HG03060 (cell line): Measurements from ENCODE around the gene EHD1.
"Not testable (repeated sequence)": the region's sequence is repeated elsewhere in the genome, so short reads cannot be mapped to it uniquely, and the experiment has no call there.

Source experiments
- ATAC-seq: cut with Tn5 transposase; IDR thresholded peaks from one replicate; pipeline ENCODE4 v1.9.1; 2021; ENCODE audit warnings: low read depth, moderate number of reproducible peaks; ENCODE audit not compliant: unreplicated experiment

Gene EHD1

DNA sequence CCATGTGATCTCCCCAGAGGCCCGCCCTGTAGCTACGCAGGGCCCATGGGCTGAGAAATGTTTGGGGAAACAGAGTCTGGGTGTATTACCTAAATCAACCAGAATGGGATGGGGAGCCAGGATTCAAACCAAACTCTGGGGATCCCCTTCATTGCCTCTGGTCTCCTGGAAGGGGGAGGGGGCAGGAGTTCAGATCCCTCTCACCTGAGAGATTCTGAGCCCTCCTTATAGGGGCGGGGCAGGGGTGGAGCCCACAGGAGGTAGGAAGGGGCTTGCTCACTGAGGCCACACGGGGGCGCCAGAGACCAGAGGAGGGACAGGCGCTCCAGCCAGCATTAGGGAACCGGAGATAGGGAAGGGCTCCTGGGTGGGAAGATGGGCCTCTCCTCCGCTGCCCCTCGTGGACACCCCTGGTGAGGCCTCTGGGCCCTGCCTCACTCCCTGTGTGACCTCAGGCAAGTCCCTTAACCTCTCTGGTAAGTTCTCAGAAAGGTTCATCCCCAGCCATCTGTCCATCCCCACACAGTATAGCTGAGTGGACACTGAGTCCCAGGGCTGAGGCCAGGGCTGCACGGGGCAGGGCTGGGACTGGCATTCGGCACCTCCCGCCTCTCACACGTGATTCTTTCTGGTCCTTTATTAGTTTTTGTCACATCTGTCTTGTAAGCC is 31.3 kb downstream of the EHD1 start:
- ATAC-seq = no peak

DNA sequence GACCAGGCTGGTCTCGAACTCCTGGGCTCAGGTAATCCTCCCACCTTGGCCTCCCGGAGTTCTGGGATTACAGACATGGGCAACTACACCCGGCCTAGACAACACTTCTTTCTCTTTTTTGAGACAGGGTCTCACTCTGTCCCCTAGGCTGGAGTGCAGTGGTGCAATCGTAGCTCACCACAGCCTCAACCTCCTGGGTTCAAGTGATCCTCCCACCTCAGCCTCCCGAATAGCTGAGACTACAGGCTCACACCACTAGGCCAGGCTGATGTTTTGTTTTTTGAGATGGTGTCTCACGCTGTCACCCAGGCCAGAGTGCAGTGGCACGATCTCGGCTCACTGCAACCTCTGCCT is 32.7 kb downstream of the EHD1 start:
- not testable (repeated sequence) for ATAC-seq

DNA sequence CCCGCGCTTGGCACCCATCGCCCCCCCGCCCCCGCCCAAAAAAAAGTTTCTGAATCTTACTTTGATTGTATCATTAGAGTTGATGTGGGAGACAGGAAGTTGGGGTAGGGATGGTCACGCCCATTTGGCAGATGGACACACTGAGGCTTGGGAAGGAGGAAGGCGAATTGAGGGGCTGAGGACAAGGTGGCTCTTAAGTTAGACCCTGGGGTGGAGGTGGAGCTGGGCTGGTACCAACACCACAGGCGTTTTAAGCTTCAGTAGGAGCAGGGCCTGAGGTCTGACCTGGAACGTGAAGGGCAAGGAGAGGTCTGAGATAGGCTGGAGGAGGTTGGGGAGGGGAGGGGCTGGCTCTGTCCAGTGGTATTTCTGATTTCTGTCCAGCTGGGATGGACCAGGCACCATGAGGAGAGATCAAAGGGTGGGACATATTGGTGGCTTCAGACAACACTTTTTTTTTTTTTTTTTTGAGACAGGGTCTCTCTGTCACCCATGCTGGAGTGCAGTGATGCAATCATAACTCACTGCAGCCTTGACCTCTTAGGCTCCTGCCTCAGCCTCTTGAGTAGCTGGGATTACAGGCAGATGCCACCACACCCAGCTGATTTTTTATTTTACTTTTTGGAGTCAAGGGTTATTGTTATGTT is 33.2 kb downstream of the EHD1 start:
- no peak for ATAC-seq

DNA sequence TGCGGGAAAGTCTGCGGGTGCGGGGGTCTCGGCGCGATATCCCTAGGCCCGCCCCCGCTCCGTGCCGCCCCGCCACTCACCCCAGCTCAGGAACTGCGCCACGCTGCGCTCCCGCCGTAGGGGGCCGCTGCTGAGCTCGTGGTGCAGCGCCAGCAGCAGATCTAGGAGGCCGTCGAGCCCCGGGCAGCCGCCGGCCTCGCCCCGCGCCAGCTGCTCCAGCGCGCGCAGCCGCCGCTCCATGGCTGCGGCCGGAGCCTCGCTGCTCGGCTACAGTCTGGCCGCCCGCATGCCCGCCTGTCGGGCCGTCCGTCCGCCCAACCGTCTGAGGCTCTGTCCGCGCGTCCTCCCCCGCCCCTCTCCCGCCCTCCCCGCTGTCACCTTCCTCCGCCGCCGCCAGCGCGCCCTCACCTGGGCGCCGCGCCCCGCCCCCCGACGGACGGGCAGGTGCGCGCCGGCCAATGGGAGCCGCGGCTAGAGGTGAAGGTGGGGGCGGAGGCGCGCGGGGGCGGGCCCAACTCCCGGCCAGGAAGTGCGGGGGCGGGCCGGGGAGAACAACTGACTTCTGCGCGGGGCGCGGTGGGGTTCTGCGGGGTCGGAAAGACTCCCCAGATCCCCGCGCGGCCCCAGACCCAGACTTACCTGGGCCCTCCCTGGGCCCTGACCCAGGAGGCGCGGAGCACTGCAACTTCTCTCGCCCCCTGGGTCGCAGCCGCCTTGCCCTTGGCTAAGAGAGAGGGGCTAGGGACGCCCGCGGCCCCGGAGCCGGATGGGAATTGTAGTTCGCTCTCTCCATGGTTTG is 33.9 kb downstream of the EHD1 start, which contains the start of gene CDC42BPG:
CDC42BPG (minus strand) TSS at position 324 of the 799 bp plus-strand sequence; CDS start at position 240, 84 bp downstream.
- ATAC-seq = no peak

DNA sequence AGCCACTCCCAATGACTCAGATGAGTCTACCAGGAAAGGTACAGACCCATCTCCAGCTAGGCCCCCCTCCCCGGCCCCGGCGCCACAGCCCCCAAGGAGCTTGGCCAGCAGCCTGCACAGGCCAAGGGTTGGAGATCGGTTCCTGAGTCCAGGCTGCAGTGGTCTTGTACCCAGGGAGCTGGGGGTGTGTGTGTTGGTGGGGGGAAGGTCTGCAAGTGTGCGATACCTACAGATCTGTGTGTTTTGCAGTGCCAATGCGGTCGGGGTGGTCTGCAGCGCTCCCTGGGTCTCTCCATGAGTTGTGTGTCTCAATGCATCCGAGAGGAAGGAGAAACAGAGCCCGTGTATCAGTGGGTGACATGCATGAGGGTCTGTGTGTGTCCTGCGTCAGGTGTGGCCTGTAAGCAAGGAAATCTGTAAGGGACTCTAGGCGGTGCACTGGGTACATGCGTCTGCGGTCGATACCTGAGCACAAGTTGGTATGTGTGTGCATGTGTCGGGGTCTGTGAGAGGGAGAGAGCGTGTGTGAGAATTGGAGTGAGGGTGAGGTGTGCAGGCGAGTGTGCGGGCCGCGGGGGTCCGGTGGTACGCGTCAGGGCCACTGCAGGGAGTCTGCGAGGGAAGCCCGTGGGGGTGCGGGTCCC is 34.6 kb downstream of the EHD1 start:
- no peak for ATAC-seq

DNA sequence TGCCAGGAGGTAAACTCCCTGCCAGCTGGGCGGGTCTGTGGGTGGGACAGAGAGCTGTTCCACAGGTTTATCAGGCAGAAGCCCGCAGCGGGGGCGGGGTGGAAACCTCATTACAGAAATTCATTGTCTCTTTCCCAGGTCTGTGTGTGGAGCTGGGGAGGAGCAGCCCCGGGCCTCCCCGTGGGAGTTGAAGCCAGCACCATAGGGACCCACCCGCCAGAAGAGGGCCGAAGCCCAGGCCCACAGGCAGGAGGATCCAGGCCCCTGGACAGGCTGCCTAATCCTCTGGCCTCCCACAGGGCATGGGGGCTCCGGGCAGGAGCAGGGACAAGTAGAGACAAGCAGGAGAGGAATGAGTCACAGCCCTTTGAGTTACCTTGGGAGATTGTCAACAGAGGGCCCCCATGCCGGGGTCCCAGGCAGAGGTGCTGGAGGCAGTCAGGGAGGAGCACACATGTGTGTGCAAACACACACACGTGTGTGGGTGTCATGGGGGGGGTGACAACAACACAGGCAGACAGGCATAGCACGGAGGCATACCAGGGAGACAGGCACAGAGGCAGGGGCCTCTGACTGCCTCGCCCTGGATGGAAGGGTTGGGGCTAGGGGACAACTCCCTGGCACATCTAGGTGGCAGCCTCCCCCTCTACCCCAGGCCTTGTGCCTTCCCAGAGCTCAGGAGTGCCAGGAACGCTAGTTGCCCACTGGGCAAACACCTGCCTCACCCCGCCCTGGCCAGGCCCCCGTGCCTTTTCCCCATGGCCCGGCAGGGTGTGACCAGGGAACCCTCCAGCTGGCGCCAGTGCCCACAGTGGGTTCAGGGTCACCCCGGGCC is 35.4 kb downstream of the EHD1 start:
- no peak for ATAC-seq

DNA sequence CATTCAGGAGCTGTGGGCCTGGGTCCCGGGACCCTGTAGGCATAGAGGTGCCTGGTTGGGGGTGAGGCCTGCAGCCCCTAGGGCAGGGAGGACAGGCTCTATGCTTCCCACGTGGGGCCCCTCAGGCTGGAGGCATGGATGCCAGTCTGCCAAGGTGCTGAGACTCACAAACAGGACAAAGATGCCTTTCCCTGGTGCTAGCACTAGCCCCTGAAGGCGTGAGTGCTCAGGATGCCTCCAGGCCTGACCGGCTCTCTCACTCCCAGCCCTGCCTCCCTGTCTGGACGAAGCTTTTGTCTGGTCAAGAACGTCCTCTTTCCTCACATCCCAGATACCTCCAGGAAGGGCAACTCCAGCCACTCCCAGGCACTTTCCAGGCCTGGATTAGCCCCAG is 36.1 kb downstream of the EHD1 start:
- no peak for ATAC-seq

DNA sequence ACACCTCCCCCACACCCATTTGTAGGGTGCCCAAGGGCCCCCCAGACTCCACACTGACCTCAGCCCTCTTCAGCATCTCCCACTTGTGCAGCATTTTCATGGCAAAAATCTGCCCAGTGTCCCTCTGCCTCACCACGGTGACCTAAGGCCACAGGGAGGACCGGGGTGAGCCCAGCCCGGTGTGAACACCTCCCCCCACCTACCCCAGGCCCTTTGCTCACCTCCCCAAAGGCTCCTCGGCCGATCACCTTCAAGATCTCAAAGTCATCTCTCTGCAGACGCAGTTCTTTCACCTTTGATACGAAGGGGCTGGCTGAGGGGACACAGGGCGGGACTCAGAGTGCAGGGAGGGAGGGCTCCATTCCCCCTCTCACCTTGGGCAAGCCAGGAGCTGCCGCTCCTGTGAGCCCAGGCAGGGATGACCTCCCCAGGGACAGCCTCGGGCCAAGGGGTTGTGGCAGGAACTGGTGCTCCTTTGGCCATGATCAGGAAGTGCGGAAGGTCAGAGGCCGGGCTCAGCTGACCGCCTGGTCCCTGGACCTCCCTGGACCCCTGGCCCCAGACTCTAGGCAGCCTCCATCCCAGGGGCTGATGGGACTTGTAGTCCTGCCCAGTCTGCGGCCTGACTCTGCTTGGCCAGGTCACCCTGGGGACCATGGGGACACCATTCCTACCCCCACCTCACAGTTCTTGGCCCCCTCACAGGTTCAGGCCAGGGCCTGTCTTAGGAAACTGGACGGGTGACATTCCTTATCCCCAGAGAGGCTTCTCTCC is 36.6 kb downstream of the EHD1 start:
- no peak for ATAC-seq

DNA sequence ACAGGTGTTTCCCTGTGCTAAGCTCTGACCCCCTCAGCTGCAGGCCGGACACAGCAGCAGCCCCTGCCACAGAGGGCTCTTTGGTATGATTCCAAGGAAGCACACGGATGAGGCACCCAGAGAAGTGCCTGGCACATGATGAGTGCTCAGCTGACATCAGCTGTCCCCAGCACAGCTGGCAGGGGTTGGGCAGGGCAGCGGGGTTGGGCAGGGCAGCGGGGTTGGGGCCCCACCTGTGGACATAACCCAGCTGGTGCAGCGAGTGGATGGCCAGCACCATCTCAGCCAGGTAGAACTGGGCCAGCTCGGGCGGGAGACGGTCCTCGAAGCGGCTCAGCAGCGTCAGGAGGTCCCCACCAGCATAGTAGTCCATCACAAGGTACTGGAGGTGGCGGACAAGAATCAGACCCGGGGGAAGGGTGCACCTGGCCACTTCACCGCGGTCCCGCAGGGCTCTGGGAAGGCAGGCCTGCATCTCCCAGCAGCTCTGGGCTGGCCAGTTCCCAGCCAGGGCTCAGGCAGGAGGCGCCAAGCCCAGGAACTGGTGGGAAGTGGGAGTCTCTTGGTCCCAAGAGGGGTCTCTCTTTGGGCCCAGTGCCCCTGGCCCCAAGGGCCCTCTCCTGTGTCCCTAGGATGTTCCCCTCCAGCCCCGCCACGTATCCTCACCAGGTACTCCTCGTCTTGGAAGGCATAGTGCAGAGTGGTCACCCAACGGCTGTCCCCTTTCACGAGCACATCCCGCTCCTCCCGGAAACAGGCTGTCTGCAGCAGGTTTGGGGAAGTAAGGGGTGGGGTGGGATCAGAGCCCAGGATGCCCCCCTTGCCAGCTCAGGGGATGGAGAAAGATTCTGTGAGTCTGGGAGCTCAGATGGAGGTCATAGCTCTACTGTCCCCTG is 38.3 kb downstream of the EHD1 start:
- no peak for ATAC-seq

DNA sequence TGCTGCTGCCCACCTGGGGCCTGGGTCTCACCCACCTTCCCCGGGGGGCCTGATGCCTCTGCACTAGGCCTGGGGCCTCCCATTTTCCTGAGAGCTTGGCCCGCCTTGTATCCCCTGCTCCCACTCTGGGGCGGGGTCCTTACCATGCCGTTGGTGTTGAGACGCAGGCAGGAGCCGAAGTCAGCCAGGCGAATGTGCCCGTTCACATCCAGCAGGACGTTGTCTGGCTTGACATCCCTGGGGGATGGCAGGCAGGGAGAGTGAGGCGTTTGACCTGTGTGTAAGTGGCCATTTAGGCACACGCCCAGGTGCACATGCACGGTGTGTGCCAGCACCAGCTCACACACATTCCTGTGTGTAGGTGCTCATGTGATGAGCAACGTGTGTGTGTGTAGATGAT is 39.1 kb downstream of the EHD1 start:
- ATAC-seq = no peak

DNA sequence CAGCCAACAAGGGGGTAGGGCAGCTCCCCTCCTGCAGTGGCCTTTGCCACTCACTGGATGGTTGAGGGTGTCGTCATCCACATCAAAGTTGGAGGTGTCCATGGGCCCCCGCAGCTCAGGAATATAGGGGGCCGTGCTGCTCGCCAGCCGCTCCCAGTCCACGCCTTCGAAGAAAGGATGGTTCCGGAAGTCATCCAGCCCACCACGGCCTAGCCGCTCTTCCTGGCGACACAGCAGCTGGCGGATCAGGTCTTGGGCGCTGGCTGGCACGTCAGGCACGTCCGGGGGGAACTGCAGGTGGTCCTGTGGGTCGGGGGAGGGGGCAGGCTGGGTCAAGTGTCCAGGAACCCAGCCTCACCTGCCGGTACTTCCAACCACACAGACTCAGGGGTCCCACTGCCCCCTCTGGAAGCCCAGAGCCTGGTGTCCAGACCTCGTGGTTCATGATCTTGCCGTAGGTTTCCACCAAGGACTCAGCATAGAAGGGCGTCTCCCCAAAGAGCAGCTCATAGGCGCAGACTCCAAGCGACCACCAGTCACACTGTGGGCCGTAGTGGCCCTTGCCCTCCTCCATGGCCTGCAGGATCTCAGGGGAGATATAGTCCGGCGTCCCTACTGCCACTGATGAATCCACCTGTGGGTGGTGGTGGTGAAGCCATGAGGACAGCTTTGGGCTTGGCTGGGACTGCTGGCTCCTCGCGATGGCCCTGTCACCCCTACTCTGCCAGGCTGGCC is 39.7 kb downstream of the EHD1 start:
- no peak for ATAC-seq

DNA sequence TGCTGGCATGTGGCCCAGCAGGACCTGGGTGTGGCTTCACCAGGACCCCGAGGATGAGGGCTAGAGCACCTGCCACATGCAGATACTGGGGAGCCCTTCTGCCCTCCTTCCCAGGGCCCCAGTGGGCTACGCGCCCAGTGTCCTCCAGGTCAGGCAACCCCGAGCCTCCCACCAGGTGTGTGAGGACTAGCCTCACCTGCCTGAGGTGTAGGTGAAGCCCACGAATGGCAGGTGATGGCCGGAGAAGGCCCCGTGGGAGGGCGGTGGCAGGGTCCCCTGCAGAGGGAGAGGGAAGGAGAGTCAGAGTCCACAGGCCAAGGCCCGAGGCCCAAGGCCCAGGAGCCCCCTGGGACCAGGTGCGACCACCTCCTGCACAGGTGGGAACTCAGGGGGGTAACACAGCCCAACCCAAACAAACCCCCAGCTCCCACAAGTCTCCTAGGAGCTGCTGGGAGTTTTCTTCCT is 40.5 kb downstream of the EHD1 start:
- no peak for ATAC-seq

DNA sequence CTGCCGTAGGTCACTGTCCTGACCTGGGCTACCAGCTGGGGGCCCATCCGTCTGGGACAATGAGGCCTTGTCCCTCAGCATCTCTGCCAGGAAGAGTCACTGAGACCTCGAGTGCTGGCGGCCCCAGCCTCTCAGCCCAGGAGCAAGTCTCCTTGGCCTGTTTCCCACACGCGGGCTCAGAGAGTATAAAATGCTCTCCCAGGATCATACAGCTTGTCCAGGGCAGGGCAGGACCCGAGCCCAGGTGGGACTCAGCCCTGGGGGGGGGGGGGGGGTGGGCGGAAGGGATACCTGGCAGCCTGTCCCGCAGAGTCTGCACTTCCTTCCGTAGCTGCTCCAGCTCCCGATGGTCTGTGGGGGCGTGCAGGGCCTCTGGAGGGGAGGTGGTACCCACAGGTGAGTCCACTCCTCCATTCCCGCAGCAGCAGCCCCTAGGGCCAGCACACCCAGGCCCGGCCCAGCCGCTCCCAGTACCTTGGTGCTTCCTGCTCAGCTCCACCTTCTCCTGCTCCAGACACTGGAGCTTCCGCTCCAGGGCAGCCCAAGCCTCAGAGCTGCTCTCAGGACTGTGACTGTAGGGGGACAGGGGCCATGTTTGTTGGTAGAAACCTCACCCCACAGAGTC is 41.9 kb downstream of the EHD1 start:
- no peak for ATAC-seq

DNA sequence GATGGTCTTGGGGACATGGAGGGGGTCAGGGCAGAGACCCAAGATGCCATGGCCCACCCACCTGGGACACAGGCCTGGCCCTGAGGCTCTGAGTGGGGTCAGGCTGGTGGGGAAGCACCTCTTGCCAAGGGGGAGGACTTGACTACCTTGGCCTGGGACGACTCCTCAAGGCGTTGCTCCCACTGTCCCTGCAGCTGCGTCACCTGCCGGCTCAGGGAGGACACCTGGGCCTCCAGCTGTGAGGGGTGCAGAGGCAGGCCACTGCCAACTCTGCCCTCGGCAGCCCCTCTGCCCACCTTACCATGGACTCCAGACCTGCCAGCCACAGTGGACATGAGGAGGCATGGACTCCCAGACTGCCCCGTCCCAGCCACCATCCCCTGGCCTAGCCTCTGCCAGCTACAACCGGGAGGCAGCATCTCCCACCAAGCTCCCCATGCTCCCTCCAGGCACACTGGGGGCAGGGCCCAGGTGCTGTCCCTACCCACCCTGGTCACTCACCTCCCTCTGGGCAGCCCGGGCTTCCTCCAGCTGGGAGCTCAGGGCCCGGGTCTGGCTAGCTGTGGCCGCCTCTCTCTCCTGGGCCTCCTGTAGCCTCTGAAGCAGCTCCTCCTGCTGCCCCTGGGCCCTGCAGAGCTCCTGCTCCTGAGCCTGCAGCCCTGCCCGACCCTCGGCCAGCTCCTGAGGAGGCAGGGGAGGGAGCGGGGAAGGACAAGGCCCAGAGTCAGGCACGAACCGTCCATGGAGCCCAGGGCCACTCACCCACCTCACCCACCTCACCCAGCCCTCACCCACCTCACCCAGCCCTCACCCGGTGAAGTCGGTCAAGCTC is 42.6 kb downstream of the EHD1 start:
- no peak for ATAC-seq

DNA sequence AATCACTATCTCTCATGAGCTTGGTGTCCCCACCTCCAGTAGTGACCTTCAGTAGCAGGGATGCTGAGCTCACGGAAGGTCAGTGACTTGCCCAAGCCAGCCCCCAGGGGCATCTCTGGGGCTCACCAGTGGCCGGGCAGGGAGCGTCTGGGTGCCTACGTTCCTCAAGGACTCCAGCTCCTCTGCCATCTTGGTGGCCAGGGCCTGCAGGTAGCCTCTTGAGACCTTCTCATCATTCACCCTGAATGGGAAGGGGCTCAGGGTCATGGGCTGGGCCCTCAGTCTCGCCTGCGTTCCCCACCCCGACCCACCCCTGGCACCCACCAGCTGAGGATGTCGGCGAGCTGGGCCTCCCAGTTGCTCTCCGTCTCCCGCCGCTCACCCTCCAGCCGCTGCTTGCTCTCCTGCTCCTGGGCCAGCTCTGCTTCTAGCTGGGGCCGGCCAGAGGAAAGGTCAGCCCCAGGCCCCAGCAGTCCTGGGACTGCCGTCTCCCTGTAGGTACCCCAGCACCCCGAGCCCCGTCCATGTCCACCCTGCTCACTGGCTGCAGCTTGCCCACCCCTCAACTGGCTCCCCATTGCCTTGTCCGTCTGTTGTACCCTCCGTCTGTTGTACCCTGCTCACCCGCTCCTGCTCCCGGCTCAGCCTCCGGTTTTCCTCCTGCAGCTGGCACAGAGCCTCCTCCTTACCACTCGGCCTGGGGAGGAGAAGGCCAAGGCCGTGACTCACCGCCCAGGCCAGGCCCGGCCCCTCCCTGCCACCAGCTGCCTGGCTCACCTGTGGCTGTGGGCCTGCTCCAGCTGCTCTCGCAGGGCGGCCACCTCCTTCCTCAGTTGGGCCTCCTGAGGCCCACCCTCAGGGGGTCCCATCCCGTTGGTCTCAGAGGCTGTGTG is 43.5 kb downstream of the EHD1 start:
- no peak for ATAC-seq
